GM23338 (cell line): ENCODE data around the gene ATP10B.

ENCODE experiments used
- EZH2 ChIP-seq: fragments of 200-600 bp; sonication (generic); IDR thresholded peaks from one replicate; pipeline ENCODE4 v1.8.0; 2017; ENCODE audit warnings: antibody characterized with exemption, mild to moderate bottlenecking, low read depth; ENCODE audit not compliant: unreplicated experiment
- EZH2phosphoT487 ChIP-seq: fragments of 200-600 bp; sonication (generic); IDR thresholded peaks from one replicate; pipeline ENCODE4 v1.8.1; 2018; ENCODE audit warnings: antibody characterized with exemption; ENCODE audit not compliant: unreplicated experiment
- POLR2AphosphoS5 ChIP-seq: IDR thresholded peaks from 2 replicates; pipeline ENCODE4 v1.6.1; 2016; ENCODE audit warnings: antibody characterized with exemption, low read depth

GRCh38 chr5:160614136-160614535, 237.9 kb downstream of the ATP10B start:
- no peak for TF ChIP-seq POLR2AphosphoS5
- TF ChIP-seq EZH2: no peak
- no peak for TF ChIP-seq EZH2phosphoT487
